ENCODE data around the gene GRID1. TPM values are rescaled to one million over a fixed set of nuclear protein-coding genes. Genes with fewer than 3 reads are reported as not detected.

GRID1 gene
- total RNA-seq, 1 donor from 2014 or later = 0.60 TPM

DNA sequence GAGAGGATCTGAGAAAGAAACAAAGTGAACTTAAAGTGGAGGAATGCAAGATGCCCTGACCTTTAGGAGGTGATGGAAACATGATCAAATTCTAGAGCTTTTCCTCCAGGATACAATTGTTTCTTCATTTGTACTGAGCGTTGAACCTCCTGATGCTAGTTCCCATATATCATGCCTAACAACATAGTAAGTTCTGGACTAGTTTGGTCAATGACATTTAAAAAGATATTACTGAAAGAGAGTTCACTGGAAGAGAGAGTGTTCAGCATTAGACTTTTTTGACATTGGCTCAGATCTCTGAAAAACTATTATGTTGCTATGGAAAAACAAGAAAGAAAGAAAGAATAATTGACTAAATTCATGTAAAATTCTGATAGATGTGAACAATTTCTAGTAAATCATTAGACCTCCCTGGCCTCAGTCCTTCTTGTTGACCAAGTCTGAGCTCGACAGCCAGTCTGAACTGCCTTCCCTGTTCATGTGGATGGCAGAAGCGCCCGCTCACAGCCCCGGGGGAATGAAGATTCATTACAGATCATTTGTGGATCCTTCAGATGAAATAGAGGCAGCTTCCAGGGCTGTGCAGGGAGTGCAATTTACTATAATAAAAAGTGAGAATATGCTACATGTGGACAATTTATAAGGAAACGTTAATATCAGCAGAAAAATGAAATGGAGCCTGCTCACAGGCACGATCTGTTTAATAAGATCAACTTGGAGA lies 442.1 kb downstream of the GRID1 start:
- H3K9me3 Mint-ChIP-seq (ENCODE audit: low read depth) = no peaks in the 10 kb centered on the region
- no peaks in the 10 kb centered on the region for H3K36me3 Mint-ChIP-seq (ENCODE audit: low read depth)
- no peak for DNase-seq (ENCODE audit: low spot score)
- no peak overlapping the region for H3K4me3 Mint-ChIP-seq (ENCODE audit: unreplicated experiment)
- no peak overlapping the region for H3K27ac Mint-ChIP-seq (ENCODE audit: unreplicated experiment)
- TF ChIP-seq, protein P1, sequence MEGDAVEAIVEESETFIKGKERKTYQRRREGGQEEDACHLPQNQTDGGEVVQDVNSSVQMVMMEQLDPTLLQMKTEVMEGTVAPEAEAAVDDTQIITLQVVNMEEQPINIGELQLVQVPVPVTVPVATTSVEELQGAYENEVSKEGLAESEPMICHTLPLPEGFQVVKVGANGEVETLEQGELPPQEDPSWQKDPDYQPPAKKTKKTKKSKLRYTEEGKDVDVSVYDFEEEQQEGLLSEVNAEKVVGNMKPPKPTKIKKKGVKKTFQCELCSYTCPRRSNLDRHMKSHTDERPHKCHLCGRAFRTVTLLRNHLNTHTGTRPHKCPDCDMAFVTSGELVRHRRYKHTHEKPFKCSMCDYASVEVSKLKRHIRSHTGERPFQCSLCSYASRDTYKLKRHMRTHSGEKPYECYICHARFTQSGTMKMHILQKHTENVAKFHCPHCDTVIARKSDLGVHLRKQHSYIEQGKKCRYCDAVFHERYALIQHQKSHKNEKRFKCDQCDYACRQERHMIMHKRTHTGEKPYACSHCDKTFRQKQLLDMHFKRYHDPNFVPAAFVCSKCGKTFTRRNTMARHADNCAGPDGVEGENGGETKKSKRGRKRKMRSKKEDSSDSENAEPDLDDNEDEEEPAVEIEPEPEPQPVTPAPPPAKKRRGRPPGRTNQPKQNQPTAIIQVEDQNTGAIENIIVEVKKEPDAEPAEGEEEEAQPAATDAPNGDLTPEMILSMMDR (IDR thresholded peaks at IDR 0.05) = no peak
- peaks cover 15% of the 10 kb centered on the region for H3K4me1 Mint-ChIP-seq (ENCODE audit: low read depth)
- no peaks in the 10 kb centered on the region for H3K27me3 Mint-ChIP-seq (ENCODE audit: low read depth)

DNA sequence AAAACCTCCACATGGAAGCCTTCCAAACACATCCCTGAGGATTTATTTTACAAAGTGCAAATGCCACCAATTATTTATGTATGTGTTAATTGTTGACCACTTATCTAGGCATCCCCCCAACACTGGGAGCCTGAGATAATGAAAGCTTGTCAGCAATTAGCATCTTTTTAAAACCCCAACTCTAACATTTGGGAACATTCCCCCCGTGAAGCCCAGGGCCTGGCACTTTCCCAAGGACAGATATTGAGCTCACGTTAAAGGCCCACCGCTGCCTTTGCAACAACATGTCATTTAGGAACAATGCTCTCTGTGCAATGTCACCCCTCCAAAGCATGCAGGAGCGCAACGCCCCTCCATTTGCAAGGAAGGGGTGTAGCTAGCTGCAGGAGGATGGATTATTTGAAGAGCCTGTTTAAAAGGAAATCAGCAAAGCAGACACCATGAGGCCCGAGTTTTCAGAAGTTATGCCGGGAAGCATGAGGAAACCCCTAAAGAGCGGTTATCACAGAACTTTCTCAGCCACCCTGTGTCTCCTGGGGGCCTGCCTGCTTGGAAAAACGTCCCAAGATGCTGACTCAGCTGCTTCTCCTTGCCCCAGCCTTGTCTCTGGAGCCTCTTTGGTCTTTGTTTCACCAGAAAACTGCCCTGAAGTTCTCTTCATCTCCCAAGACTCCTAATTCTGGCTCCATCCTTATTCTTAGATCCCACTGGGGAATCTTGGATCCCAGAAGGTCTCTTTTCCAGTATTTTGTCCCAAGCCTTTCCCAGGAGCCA lies 444.1 kb downstream of the GRID1 start:
- no peaks in the 10 kb centered on the region for H3K36me3 Mint-ChIP-seq (ENCODE audit: low read depth)
- TF ChIP-seq, protein P1 (IDR thresholded peaks at IDR 0.05) = no peak
- H3K9me3 Mint-ChIP-seq (ENCODE audit: low read depth) = no peaks in the 10 kb centered on the region
- H3K4me1 Mint-ChIP-seq (ENCODE audit: low read depth) = peaks cover 9% of the 10 kb centered on the region
- no peak for DNase-seq (ENCODE audit: low spot score)
- H3K4me3 Mint-ChIP-seq (ENCODE audit: unreplicated experiment) = no peak overlapping the region
- no peak overlapping the region for H3K27ac Mint-ChIP-seq (ENCODE audit: unreplicated experiment)
- peaks cover 6% of the 10 kb centered on the region for H3K27me3 Mint-ChIP-seq (ENCODE audit: low read depth)

DNA sequence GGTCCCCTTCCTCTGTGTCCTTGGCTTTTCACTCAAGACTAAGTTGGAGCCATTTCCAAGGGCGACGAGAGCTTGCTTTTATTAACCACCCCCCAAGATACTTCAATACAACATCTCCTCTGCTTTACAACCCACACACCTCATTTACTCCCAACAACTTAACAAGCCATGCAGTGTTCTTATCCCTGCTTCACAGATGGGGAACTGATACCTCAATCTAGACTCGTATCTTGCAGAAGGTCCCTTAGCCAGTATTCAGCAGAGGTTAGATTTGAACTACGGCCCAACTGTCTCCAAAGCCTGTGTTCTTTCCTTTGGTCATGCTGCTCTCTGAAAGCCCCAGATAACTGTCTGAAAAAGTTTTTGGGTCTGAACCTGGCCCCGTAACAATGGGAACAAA lies 444.8 kb downstream of the GRID1 start:
- TF ChIP-seq, protein P1 (IDR thresholded peaks at IDR 0.05) = no peak
- peaks cover 9% of the 10 kb centered on the region for H3K4me1 Mint-ChIP-seq (ENCODE audit: low read depth)
- H3K4me3 Mint-ChIP-seq (ENCODE audit: unreplicated experiment) = no peak overlapping the region
- no peaks in the 10 kb centered on the region for H3K9me3 Mint-ChIP-seq (ENCODE audit: low read depth)
- peaks cover 8% of the 10 kb centered on the region for H3K27me3 Mint-ChIP-seq (ENCODE audit: low read depth)
- H3K36me3 Mint-ChIP-seq (ENCODE audit: low read depth) = no peaks in the 10 kb centered on the region
- no peak for DNase-seq (ENCODE audit: low spot score)
- no peak overlapping the region for H3K27ac Mint-ChIP-seq (ENCODE audit: unreplicated experiment)

GRCh38 chr10:85920311-85920710 lies 446.3 kb downstream of the GRID1 start:
- Mint-ChIP-seq H3K27me3 (ENCODE audit: low read depth) (peaks cover 8% of the 10 kb centered on the region), H3K4me1 (ENCODE audit: low read depth) (peaks cover 9% of the 10 kb centered on the region), H3K36me3 (ENCODE audit: low read depth) (no peaks in the 10 kb centered on the region), H3K9me3 (ENCODE audit: low read depth) (no peaks in the 10 kb centered on the region), H3K4me3 (ENCODE audit: unreplicated experiment) (no peak overlapping the region), H3K27ac (ENCODE audit: unreplicated experiment) (no peak overlapping the region)
- TF ChIP-seq, protein P1 (IDR thresholded peaks at IDR 0.05) = no peak
- no peak for DNase-seq (ENCODE audit: low spot score)

DNA sequence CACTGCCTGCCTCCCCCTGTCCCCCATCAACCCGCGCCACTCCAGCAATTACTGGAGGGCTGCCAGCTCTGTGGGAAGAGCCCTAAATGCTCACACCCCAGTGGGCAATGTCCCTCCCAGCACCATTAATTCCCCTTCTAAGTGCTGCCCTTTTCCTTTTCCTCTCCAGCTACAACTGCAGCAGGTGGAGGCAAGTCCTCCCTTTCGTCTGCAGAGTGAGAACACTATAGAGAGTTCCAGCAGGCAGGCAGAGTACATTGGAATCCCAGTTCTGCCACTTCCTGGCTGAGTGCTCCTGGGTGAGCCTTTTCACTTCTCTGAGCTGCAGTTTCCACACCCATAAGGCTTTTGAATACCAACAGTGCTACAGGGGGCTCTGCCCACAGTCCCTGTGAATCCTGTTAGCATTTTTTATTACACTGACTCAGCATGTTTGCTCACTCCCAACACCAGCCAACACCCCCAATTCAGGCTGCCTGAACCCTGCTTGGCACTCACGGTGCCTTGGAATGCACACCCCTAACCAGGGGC lies 447.0 kb downstream of the GRID1 start:
- TF ChIP-seq, protein P1 (IDR thresholded peaks at IDR 0.05) = no peak
- H3K4me3 Mint-ChIP-seq (ENCODE audit: unreplicated experiment) = no peak overlapping the region
- peaks cover 8% of the 10 kb centered on the region for H3K27me3 Mint-ChIP-seq (ENCODE audit: low read depth)
- no peak for DNase-seq (ENCODE audit: low spot score)
- no peak overlapping the region for H3K27ac Mint-ChIP-seq (ENCODE audit: unreplicated experiment)
- H3K36me3 Mint-ChIP-seq (ENCODE audit: low read depth) = no peaks in the 10 kb centered on the region
- H3K4me1 Mint-ChIP-seq (ENCODE audit: low read depth) = peaks cover 11% of the 10 kb centered on the region
- no peaks in the 10 kb centered on the region for H3K9me3 Mint-ChIP-seq (ENCODE audit: low read depth)
